Activated CD4-positive, alpha-beta T cell treated with anti-CD3 and anti-CD28 coated beads, Interleukin-2, amount 10 ng/mL, durations not matched to agents 24 days and 14 days (primary cell): ENCODE results near the gene GSE1. TPM values are rescaled to one million over a fixed set of nuclear protein-coding genes. Genes with fewer than 3 reads are reported as not detected.

Source experiments
- DNase-seq: peaks from one replicate; pipeline ENCODE4 v3.0.0; 2022
- H3K27ac Mint-ChIP-seq: one replicate; pipeline ENCODE4 v1.8.0; 2022; ENCODE audit warnings: mild to moderate bottlenecking, mixed read lengths
- H3K27me3 Mint-ChIP-seq: one replicate; pipeline ENCODE4 v1.8.0; 2022; ENCODE audit warnings: mixed read lengths
- H3K36me3 Mint-ChIP-seq: one replicate; pipeline ENCODE4 v1.8.0; 2022; ENCODE audit warnings: low read depth, mild to moderate bottlenecking, mixed read lengths
- H3K4me1 Mint-ChIP-seq: one replicate; pipeline ENCODE4 v1.8.0; 2021; ENCODE audit warnings: mixed read lengths
- H3K4me3 Mint-ChIP-seq: one replicate; pipeline ENCODE4 v1.8.0; 2022; ENCODE audit warnings: mild to moderate bottlenecking, moderate library complexity, mixed read lengths
- H3K9me3 Mint-ChIP-seq: one replicate; pipeline ENCODE4 v1.8.0; 2021; ENCODE audit warnings: mixed read lengths
- intact Hi-C: fragments of 100-400 bp; cut with micrococcal nuclease; formaldehyde crosslinking; loops from one replicate; pipeline ENCODE4 v1.15.1; 2023
- total RNA-seq: library from RNA; stranded (reverse); gene quantifications from 2 replicates; pipeline ENCODE4 v1.2.3, GENCODE V29; 2022

The GSE1 gene
- total RNA-seq, 1 donor from 2014 or later, result 37.5 TPM

GRCh38 chr16:85619101-85619891 lies 6.2 kb downstream of the GSE1 start:
- no peak for DNase-seq
- intact Hi-C loops, result no loop called here
- peaks cover 21% of the 10 kb centered on the region for H3K4me1 Mint-ChIP-seq
- no peak overlapping the region for H3K27ac Mint-ChIP-seq
- H3K9me3 Mint-ChIP-seq, result no peaks in the 10 kb centered on the region
- peaks cover 5% of the 10 kb centered on the region for H3K27me3 Mint-ChIP-seq
- H3K36me3 Mint-ChIP-seq, result peaks cover 2% of the 10 kb centered on the region
- H3K4me3 Mint-ChIP-seq, result no peak overlapping the region

- peaks cover 2% of the 10 kb centered on the region for H3K36me3 Mint-ChIP-seq
- H3K27me3 Mint-ChIP-seq, result peaks cover 5% of the 10 kb centered on the region
- no peak for DNase-seq
- no peak overlapping the region for H3K4me3 Mint-ChIP-seq
- intact Hi-C loops, result no loop called here
- H3K9me3 Mint-ChIP-seq, result no peaks in the 10 kb centered on the region
- no peak overlapping the region for H3K27ac Mint-ChIP-seq
- peaks cover 17% of the 10 kb centered on the region for H3K4me1 Mint-ChIP-seq
Measured at GRCh38 chr16:85620374-85620773, 7.3 kb downstream of the GSE1 start.

GRCh38 chr16:85621698-85622428 lies 8.7 kb downstream of the GSE1 start:
- Mint-ChIP-seq H3K27ac (no peak overlapping the region), H3K4me1 (peaks cover 8% of the 10 kb centered on the region), H3K27me3 (peaks cover 2% of the 10 kb centered on the region)

GRCh38 chr16:85622683-85623082 lies 9.6 kb downstream of the GSE1 start:
- Mint-ChIP-seq H3K27ac (no peak overlapping the region), H3K27me3 (no peaks in the 10 kb centered on the region), H3K4me3 (no peak overlapping the region), H3K36me3 (no peaks in the 10 kb centered on the region), H3K9me3 (no peaks in the 10 kb centered on the region), H3K4me1 (peaks cover 5% of the 10 kb centered on the region)
- intact Hi-C loops, result no loop called here
- no peak for DNase-seq

More at GRCh38 chr16:85621698-85622428, 8.7 kb downstream of the GSE1 start:
- no peak for DNase-seq
- H3K9me3 Mint-ChIP-seq, result no peaks in the 10 kb centered on the region
- no peak overlapping the region for H3K4me3 Mint-ChIP-seq
- peaks cover 2% of the 10 kb centered on the region for H3K36me3 Mint-ChIP-seq
- intact Hi-C loops, result no loop called here

- Mint-ChIP-seq H3K9me3 (no peaks in the 10 kb centered on the region), H3K27me3 (no peaks in the 10 kb centered on the region), H3K4me1 (peaks cover 2% of the 10 kb centered on the region), H3K27ac (no peak overlapping the region), H3K4me3 (no peak overlapping the region), H3K36me3 (no peaks in the 10 kb centered on the region)
- no peak for DNase-seq
- intact Hi-C loops, result no loop called here
Measured at GRCh38 chr16:85623250-85623649, 10.1 kb downstream of the GSE1 start.

- peaks cover 7% of the 10 kb centered on the region for H3K36me3 Mint-ChIP-seq
- peaks cover 2% of the 10 kb centered on the region for H3K4me1 Mint-ChIP-seq
- no peak overlapping the region for H3K27ac Mint-ChIP-seq
- H3K4me3 Mint-ChIP-seq, result no peak overlapping the region
- no peaks in the 10 kb centered on the region for H3K27me3 Mint-ChIP-seq
- no peak for DNase-seq
- intact Hi-C loops, result no loop called here
- peaks cover 4% of the 10 kb centered on the region for H3K9me3 Mint-ChIP-seq
Measured at GRCh38 chr16:85623997-85624601, 11.0 kb downstream of the GSE1 start.

GRCh38 chr16:85624646-85625045 lies 11.5 kb downstream of the GSE1 start:
- H3K4me1 Mint-ChIP-seq, result peaks cover 2% of the 10 kb centered on the region
- no peak for DNase-seq
- intact Hi-C loops, result no loop called here
- peaks cover 10% of the 10 kb centered on the region for H3K36me3 Mint-ChIP-seq
- no peak overlapping the region for H3K4me3 Mint-ChIP-seq
- no peak overlapping the region for H3K27ac Mint-ChIP-seq
- no peaks in the 10 kb centered on the region for H3K27me3 Mint-ChIP-seq
- H3K9me3 Mint-ChIP-seq, result peaks cover 4% of the 10 kb centered on the region

GRCh38 chr16:85625053-85625452 lies 11.9 kb downstream of the GSE1 start:
- Mint-ChIP-seq H3K36me3 (peaks cover 12% of the 10 kb centered on the region), H3K27ac (no peak overlapping the region), H3K4me1 (peaks cover 2% of the 10 kb centered on the region), H3K27me3 (no peaks in the 10 kb centered on the region), H3K9me3 (peaks cover 4% of the 10 kb centered on the region), H3K4me3 (no peak overlapping the region)
- intact Hi-C loops, result no loop called here
- DNase-seq, result no peak

GRCh38 chr16:85625485-85626117 lies 12.5 kb downstream of the GSE1 start:
- Mint-ChIP-seq H3K9me3 (peaks cover 4% of the 10 kb centered on the region), H3K36me3 (peaks cover 12% of the 10 kb centered on the region), H3K4me3 (no peak overlapping the region), H3K27me3 (no peaks in the 10 kb centered on the region), H3K4me1 (peaks cover 2% of the 10 kb centered on the region), H3K27ac (no peak overlapping the region)
- DNase-seq, result no peak
- intact Hi-C loops, result no loop called here

GRCh38 chr16:85626191-85626981 lies 13.3 kb downstream of the GSE1 start:
- H3K27me3 Mint-ChIP-seq, result no peaks in the 10 kb centered on the region
- intact Hi-C loops, result no loop called here
- peaks cover 2% of the 10 kb centered on the region for H3K4me1 Mint-ChIP-seq

GRCh38 chr16:85627089-85627488 lies 14.0 kb downstream of the GSE1 start:
- Mint-ChIP-seq H3K36me3 (peaks cover 12% of the 10 kb centered on the region), H3K4me3 (no peak overlapping the region), H3K27ac (no peak overlapping the region), H3K4me1 (peaks cover 2% of the 10 kb centered on the region), H3K9me3 (peaks cover 4% of the 10 kb centered on the region), H3K27me3 (no peaks in the 10 kb centered on the region)
- no peak for DNase-seq
- intact Hi-C loops, result no loop called here

More at GRCh38 chr16:85626191-85626981, 13.3 kb downstream of the GSE1 start:
- H3K27ac Mint-ChIP-seq, result no peak overlapping the region
- H3K36me3 Mint-ChIP-seq, result peaks cover 12% of the 10 kb centered on the region
- no peak overlapping the region for H3K4me3 Mint-ChIP-seq
- DNase-seq, result no peak
- H3K9me3 Mint-ChIP-seq, result peaks cover 4% of the 10 kb centered on the region

GRCh38 chr16:85627526-85628264 lies 14.6 kb downstream of the GSE1 start:
- no peak for DNase-seq
- Mint-ChIP-seq H3K4me1 (peaks cover 2% of the 10 kb centered on the region), H3K4me3 (no peak overlapping the region), H3K36me3 (peaks cover 12% of the 10 kb centered on the region), H3K27ac (no peak overlapping the region), H3K9me3 (peaks cover 4% of the 10 kb centered on the region), H3K27me3 (no peaks in the 10 kb centered on the region)
- intact Hi-C loops, result no loop called here

GRCh38 chr16:85628265-85628556 lies 15.1 kb downstream of the GSE1 start:
- Mint-ChIP-seq H3K9me3 (peaks cover 4% of the 10 kb centered on the region), H3K4me3 (no peak overlapping the region), H3K27ac (no peak overlapping the region), H3K27me3 (no peaks in the 10 kb centered on the region), H3K36me3 (peaks cover 12% of the 10 kb centered on the region), H3K4me1 (peaks cover 2% of the 10 kb centered on the region)
- no peak for DNase-seq
- intact Hi-C loops, result no loop called here
